IMR-90 (cell line): ENCODE measurements around the gene ATG14. TPM values are rescaled to one million over a fixed set of nuclear protein-coding genes. Genes with fewer than 3 reads are reported as not detected.

Source experiments
- ATAC-seq: fragments of 200-7000 bp; cut with Tn5 transposase; 2 replicates; pipeline ENCODE4 v1.9.1; 2020; ENCODE audit warnings: low read depth, mild to moderate bottlenecking, moderate library complexity
- BruUV-seq: library from RNA; stranded (reverse); fragments of 400-500 nt; replicated peaks from 2 replicates; lab custom pipeline; 2021; lab: Mats Ljungman, UMichigan
- CTCF ChIA-PET: fragments of 300-600 bp; formaldehyde crosslinking; extraction: SDS; loops from one replicate; lab custom pipeline; 2021; ENCODE audit warnings: antibody characterized with exemption; lab: Yijun Ruan, JAX
- POLR2A ChIA-PET: fragments of 300-600 bp; sonication (Branson Sonifier 250); formaldehyde crosslinking; loops from one replicate; lab custom pipeline; 2022; ENCODE audit warnings: antibody characterized with exemption; ENCODE audit not compliant: unreplicated experiment; lab: Charles Lee
- DNase-seq: peaks from one replicate; pipeline ENCODE4 v3.0.0; 2013
- H2AFZ ChIP-seq: replicated peaks from 2 replicates; pipeline ENCODE3; 2013; ENCODE audit warnings: low read length, mild to moderate bottlenecking; ENCODE audit not compliant: poor library complexity
- H2AK5ac ChIP-seq: 2 replicates; pipeline ENCODE4 v1.6.1; 2013; ENCODE audit warnings: low read depth, low read length, inconsistent platforms
- H2AK9ac ChIP-seq: replicated peaks from 2 replicates; pipeline ENCODE3; 2013; ENCODE audit warnings: mild to moderate bottlenecking, low read depth, low read length, moderate library complexity; ENCODE audit not compliant: poor library complexity
- H2BK120ac ChIP-seq: 2 replicates; pipeline ENCODE4 v1.6.1; 2013; ENCODE audit warnings: low read depth, low read length, inconsistent platforms
- H2BK15ac ChIP-seq: 3 replicates; pipeline ENCODE4 v1.6.1; 2013; ENCODE audit warnings: low read depth, low read length, inconsistent platforms
- H2BK20ac ChIP-seq: 2 replicates; pipeline ENCODE4 v1.6.1; 2013; ENCODE audit warnings: low read depth, mild to moderate bottlenecking, inconsistent platforms, low read length, moderate library complexity
- H2BK5ac ChIP-seq: 2 replicates; pipeline ENCODE4 v1.6.1; 2013; ENCODE audit warnings: mild to moderate bottlenecking, low read depth, low read length, inconsistent platforms; ENCODE audit not compliant: poor library complexity, severe bottlenecking
- H3K14ac ChIP-seq: replicated peaks from 2 replicates; pipeline ENCODE4 v1.6.1; 2013; ENCODE audit warnings: low read depth, low read length, inconsistent platforms
- H3K18ac ChIP-seq: 2 replicates; pipeline ENCODE4 v1.6.1; 2013; ENCODE audit warnings: low read depth, low read length, control low read depth
- H3K23ac ChIP-seq: 2 replicates; pipeline ENCODE4 v1.6.1; 2013; ENCODE audit warnings: low read depth, low read length, inconsistent platforms
- H3K27ac ChIP-seq: 2 replicates; pipeline ENCODE4 v1.5.1; 2013; ENCODE audit warnings: mild to moderate bottlenecking, control low read depth, low read length; ENCODE audit not compliant: insufficient read depth
- H3K27me3 ChIP-seq: 2 replicates; pipeline ENCODE4 v1.6.1; 2013; ENCODE audit warnings: low read length; ENCODE audit not compliant: control insufficient read depth, insufficient read depth
- H3K36me3 ChIP-seq: 2 replicates; pipeline ENCODE4 v1.6.1; 2013; ENCODE audit warnings: low read length, mixed read lengths; ENCODE audit not compliant: control insufficient read depth, insufficient read depth
- H3K4ac ChIP-seq: 2 replicates; pipeline ENCODE4 v1.6.1; 2013; ENCODE audit warnings: low read depth, low read length, inconsistent platforms
- H3K4me1 ChIP-seq: 2 replicates; pipeline ENCODE4 v1.6.1; 2013; ENCODE audit warnings: low read length, mixed read lengths; ENCODE audit not compliant: control insufficient read depth, insufficient read depth
- H3K4me2 ChIP-seq: 2 replicates; pipeline ENCODE4 v1.6.1; 2013; ENCODE audit warnings: low read depth, mild to moderate bottlenecking, control low read depth, low read length, moderate library complexity
- H3K4me3 ChIP-seq: 2 replicates; pipeline ENCODE4 v1.5.1; 2013; ENCODE audit warnings: low read depth, mild to moderate bottlenecking, control low read depth, low read length, moderate library complexity; ENCODE audit not compliant: insufficient read depth
- H3K56ac ChIP-seq: 2 replicates; pipeline ENCODE4 v1.6.1; 2013; ENCODE audit warnings: low read length, inconsistent platforms; ENCODE audit not compliant: insufficient read depth; ENCODE audit errors: extremely low read depth
- H3K79me1 ChIP-seq, 2 experiments: 2 replicates each; pipeline ENCODE4 v1.6.1; 2013; ENCODE audit warnings: low read length in 2 of 2, inconsistent platforms in 1 of 2, low read depth in 1 of 2
- H3K9ac ChIP-seq: 2 replicates; pipeline ENCODE4 v1.6.1; 2013; ENCODE audit warnings: low read depth, low read length, control low read depth
- H3K9me1 ChIP-seq: 2 replicates; pipeline ENCODE4 v1.6.1; 2013; ENCODE audit warnings: low read length, inconsistent platforms; ENCODE audit not compliant: insufficient read depth
- H3K9me3 ChIP-seq: 2 replicates; pipeline ENCODE4 v1.6.1; 2013; ENCODE audit warnings: low read length; ENCODE audit not compliant: control insufficient read depth, insufficient read depth
- H4K20me1 ChIP-seq: 2 replicates; pipeline ENCODE4 v1.6.1; 2013; ENCODE audit warnings: low read length, inconsistent platforms; ENCODE audit not compliant: insufficient read depth
- H4K5ac ChIP-seq: 2 replicates; pipeline ENCODE4 v1.6.1; 2013; ENCODE audit warnings: mild to moderate bottlenecking, low read depth, low read length, control low read depth
- H4K8ac ChIP-seq, 2 experiments: 2 replicates each; pipeline ENCODE4 v1.6.1; 2013; ENCODE audit warnings: low read depth in 2 of 2, low read length in 2 of 2, control low read depth in 1 of 2, inconsistent platforms in 1 of 2
- H4K91ac ChIP-seq: 2 replicates; pipeline ENCODE4 v1.6.1; 2013; ENCODE audit warnings: low read depth, low read length, inconsistent platforms; ENCODE audit not compliant: insufficient read depth
- BHLHE40 ChIP-seq: fragments of 150-350 bp; IDR thresholded peaks from 2 replicates; pipeline ENCODE4 v1.6.1; 2016; ENCODE audit warnings: mild to moderate bottlenecking, low read depth, low read length
- CEBPB ChIP-seq: IDR thresholded peaks from 2 replicates; pipeline ENCODE4 v1.6.1; 2012; ENCODE audit warnings: low read depth, low read length, improper control_type of control experiment
- CHD1 ChIP-seq: IDR thresholded peaks from 2 replicates; pipeline ENCODE4 v1.6.1; 2012; ENCODE audit warnings: low read depth, low read length, improper control_type of control experiment
- CTCF ChIP-seq: conservative IDR thresholded peaks from 2 replicates; pipeline ENCODE4 v1.5.1; 2012; ENCODE audit warnings: mild to moderate bottlenecking, low read depth, low read length, improper control_type of control experiment
- ELK1 ChIP-seq: fragments of 150-350 bp; IDR thresholded peaks from 2 replicates; pipeline ENCODE4 v1.6.1; 2016; ENCODE audit warnings: low read depth, mild to moderate bottlenecking, low read length, moderate library complexity, borderline replicate concordance
- FOS ChIP-seq: fragments of 150-350 bp; IDR thresholded peaks from 2 replicates; pipeline ENCODE4 v1.6.1; 2016; ENCODE audit warnings: low read depth, low read length
- MAFK ChIP-seq: IDR thresholded peaks from 2 replicates; pipeline ENCODE4 v1.6.1; 2012; ENCODE audit warnings: low read depth, low read length, improper control_type of control experiment
- MAZ ChIP-seq: IDR thresholded peaks from 2 replicates; pipeline ENCODE4 v1.6.1; 2012; ENCODE audit warnings: low read depth, mild to moderate bottlenecking, low read length, improper control_type of control experiment, moderate library complexity, borderline replicate concordance
- MXI1 ChIP-seq: IDR thresholded peaks from 2 replicates; pipeline ENCODE4 v1.6.1; 2012; ENCODE audit warnings: low read depth, mild to moderate bottlenecking, low read length, moderate library complexity, borderline replicate concordance
- NFE2L2 ChIP-seq: fragments of 150-350 bp; IDR thresholded peaks from 2 replicates; pipeline ENCODE4 v1.6.1; 2016; ENCODE audit warnings: low read depth, mild to moderate bottlenecking, low read length
- POLR2A ChIP-seq: IDR thresholded peaks from 2 replicates; pipeline ENCODE4 v1.6.1; 2012; ENCODE audit warnings: mild to moderate bottlenecking, low read depth, low read length
- RAD21 ChIP-seq: IDR thresholded peaks from 2 replicates; pipeline ENCODE4 v1.6.1; 2012; ENCODE audit warnings: low read length, improper control_type of control experiment
- RCOR1 ChIP-seq: IDR thresholded peaks from 2 replicates; pipeline ENCODE4 v1.6.1; 2012; ENCODE audit warnings: mild to moderate bottlenecking, low read length, improper control_type of control experiment; ENCODE audit not compliant: insufficient replicate concordance
- RFX5 ChIP-seq: IDR thresholded peaks from 2 replicates; pipeline ENCODE4 v1.8.0; 2012; ENCODE audit warnings: low read depth, mild to moderate bottlenecking, low read length, moderate library complexity
- SMC3 ChIP-seq: fragments of 150-350 bp; IDR thresholded peaks from 2 replicates; pipeline ENCODE4 v1.6.1; 2016; ENCODE audit warnings: low read depth, mild to moderate bottlenecking, antibody characterized with exemption, low read length, moderate library complexity
- USF2 ChIP-seq: fragments of 150-350 bp; IDR thresholded peaks from 2 replicates; pipeline ENCODE4 v1.6.1; 2017; ENCODE audit warnings: mild to moderate bottlenecking, antibody characterized with exemption, low read length, low read depth
- WGBS, 2 experiments: methylation state at CpG; one replicate each; pipeline versions ENCODE4 v1.1.5 to v1.1.7; 2013; ENCODE audit warnings: missing lambda C conversion rate in 2 of 2; ENCODE audit not compliant: insufficient read length in 1 of 2; ENCODE audit errors: extremely low coverage in 2 of 2; 5-methylcytosine and 5-hydroxymethylcytosine counted together
- dilution Hi-C: fragments of 300-500 bp; cut with HindIII; formaldehyde crosslinking; loops from one replicate; pipeline ENCODE4 v1.14.3; 2018; ENCODE audit warnings: low sequenced_read_pairs; ENCODE audit not compliant: unreplicated experiment
- in situ Hi-C: fragments of 300-500 bp; cut with MboI; formaldehyde crosslinking; loops from 3 replicates; pipeline ENCODE4 v1.14.3; 2019; ENCODE audit warnings: low sequenced_read_pairs, inconsistent platforms, mixed read lengths
- intact Hi-C: fragments of 100-400 bp; cut with micrococcal nuclease; formaldehyde crosslinking; loops from 2 replicates; pipeline ENCODE4 v1.10.0; 2022
- polyA plus RNA-seq, 3 experiments: library from polyadenylated mRNA; depleted of rRNA; stranded (reverse); fragments of >200 nt; gene quantifications; 2 replicates each; pipeline ENCODE4 v1.2.3, GENCODE V29; 2012; ENCODE audit warnings: low replicate concordance in 1 of 3
- total RNA-seq: library from RNA; depleted of rRNA; stranded (reverse); fragments of >200 nt; gene quantifications from 2 replicates; pipeline ENCODE4 v1.2.3, GENCODE V29; 2012

Gene ATG14
- total and polyA plus RNA-seq, 2 of the 4 experiments (the other 2 are of a cell fraction), result 5.0 to 12.4 TPM

- H3K36me3 ChIP-seq, result no peaks in the 10 kb centered on the region
- CTCF ChIA-PET, result no interaction called here
- peak overlapping the region; percentile 70 for H4K5ac ChIP-seq
- no peak for TF ChIP-seq MXI1
- TF ChIP-seq ELK1, result no peak
- TF ChIP-seq SMC3, result no peak
- no peak for TF ChIP-seq CHD1
- TF ChIP-seq RAD21, result no peak
- TF ChIP-seq CEBPB, result no peak
- TF ChIP-seq FOS, result no peak
- no peak for TF ChIP-seq MAFK
- no peak for TF ChIP-seq MAZ
- no peak for TF ChIP-seq RCOR1
- no peak for TF ChIP-seq RFX5
- no peak for TF ChIP-seq POLR2A
- TF ChIP-seq NFE2L2, result no peak
- TF ChIP-seq USF2, result no peak
- no peak for TF ChIP-seq BHLHE40
- TF ChIP-seq CTCF, result no peak
- H3K56ac ChIP-seq, result no peak overlapping the region
- H3K23ac ChIP-seq, result no peak overlapping the region
- no peak overlapping the region for H2AFZ ChIP-seq
- peaks cover 18 to 23% of the 10 kb centered on the region in 2 experiments for H3K79me1 ChIP-seq
- BruUV-seq, result no TSS peak
- dilution Hi-C loops (no loop called here), in situ Hi-C loops (no loop called here), intact Hi-C loops (no loop called here)
- H3K27ac ChIP-seq, result no peak overlapping the region
- ATAC-seq (no peak), DNase-seq (no peak)
- no peak overlapping the region for H4K91ac ChIP-seq
- peak overlapping the region; percentile 97 to 99 for H4K8ac ChIP-seq
- H3K9me1 ChIP-seq, result no peaks in the 10 kb centered on the region; the same call in 1 of the 2 replicates
- no peaks in the 10 kb centered on the region for H3K9me3 ChIP-seq
- WGBS, 2 experiments, result 81% methylated on average over 3 of the region's 5 CpGs; no CpG with 5 or more reads in 1 of the 2 experiments
- H2AK9ac ChIP-seq, result no peak overlapping the region
- no peak overlapping the region for H3K18ac ChIP-seq
- H2BK5ac ChIP-seq, result no peak overlapping the region
- H2BK120ac ChIP-seq, result no peak overlapping the region
- no peak overlapping the region for H3K4ac ChIP-seq
- no peak overlapping the region for H3K4me3 ChIP-seq
- POLR2A ChIA-PET, result no interaction called here
- H2BK15ac ChIP-seq, result no peak overlapping the region
- H2AK5ac ChIP-seq, result no peak overlapping the region
- H3K4me2 ChIP-seq, result no peak overlapping the region
- no peaks in the 10 kb centered on the region; the same call in 1 of the 2 replicates for H3K27me3 ChIP-seq
- no peak overlapping the region for H3K14ac ChIP-seq
- no peaks in the 10 kb centered on the region for H4K20me1 ChIP-seq
- peaks cover 2% of the 10 kb centered on the region; the same call in 1 of the 2 replicates for H3K4me1 ChIP-seq
- no peak overlapping the region for H3K9ac ChIP-seq
- H2BK20ac ChIP-seq, result no peak overlapping the region
These were observed 1.0 kb upstream of the ATG14 start for GRCh38 chr14:55412676-55413075.
